Endothelial cell of umbilical vein (primary cell): ENCODE measurements around the gene C1orf174. TPM values are rescaled to one million over a fixed set of nuclear protein-coding genes. Genes with fewer than 3 reads are reported as not detected.

Experiments used
- BruUV-seq: library from RNA; stranded (reverse); fragments of 400-500 nt; replicated peaks from 2 replicates; lab custom pipeline; 2021; lab: Mats Ljungman, UMichigan
- CTCF ChIA-PET: fragments of 300-600, 350-600 bp; sonication (Branson Sonifier 250); formaldehyde crosslinking; loops from one replicate; lab custom pipeline; 2021; ENCODE audit warnings: antibody characterized with exemption, inconsistent platforms; lab: Charles Lee
- POLR2A ChIA-PET: fragments of 300-600, 350-600 bp; sonication (Branson Sonifier 250); formaldehyde crosslinking; loops from one replicate; lab custom pipeline; 2021; ENCODE audit warnings: antibody characterized with exemption, inconsistent platforms; lab: Charles Lee
- DNase-seq: peaks from one replicate; pipeline ENCODE4 v3.0.0-alpha.2; 2011; ENCODE audit warnings: low read depth, low spot score
- FAIRE-seq: peaks from 2 replicates; lab custom pipeline; 2011; peaks lifted over from hg19 to GRCh38; lab: Jason Lieb, UNC
- H2AFZ ChIP-seq: 2 replicates; pipeline ENCODE4 v1.6.0; 2012; ENCODE audit warnings: low read depth, low read length, control low read depth, inconsistent platforms
- H3K27ac ChIP-seq: 2 replicates; pipeline ENCODE4 v1.5.1; 2011; ENCODE audit warnings: low read depth, mild to moderate bottlenecking, control low read depth, low read length, moderate library complexity; ENCODE audit not compliant: insufficient read depth
- H3K27me3 ChIP-seq, 2 experiments: 2 replicates each; pipeline versions ENCODE4 v1.6.0 to v1.6.1; 2011; ENCODE audit warnings: low read length in 2 of 2, mixed read lengths in 1 of 2; ENCODE audit not compliant: control insufficient read depth in 2 of 2, insufficient read depth in 2 of 2
- H3K36me3 ChIP-seq, 2 experiments: 2 replicates in 1 of 2; 3 replicates in 1 of 2; pipeline ENCODE4 v1.5.1; 2011; ENCODE audit warnings: low read length in 2 of 2, mild to moderate bottlenecking in 1 of 2, moderate library complexity in 1 of 2; ENCODE audit not compliant: control insufficient read depth in 2 of 2, insufficient read depth in 2 of 2; ENCODE audit errors: extremely low read depth in 1 of 2
- H3K4me1 ChIP-seq: 3 replicates; pipeline ENCODE4 v1.5.1; 2011; ENCODE audit warnings: mild to moderate bottlenecking, low read length; ENCODE audit not compliant: control insufficient read depth, insufficient read depth; ENCODE audit errors: extremely low read depth
- H3K4me2 ChIP-seq: 2 replicates; pipeline ENCODE4 v1.6.1; 2011; ENCODE audit warnings: low read length, control low read depth, mixed read lengths; ENCODE audit not compliant: insufficient read depth
- H3K4me3 ChIP-seq, 3 experiments: fragments of 200-600 bp in 1 of 3; sonication (generic), shearing (Covaris generic) in 1 of 3; replicated peaks in 1 of 3; 2 replicates each; pipeline ENCODE4 v1.5.1; 2011 to 2016; ENCODE audit warnings: control low read depth in 3 of 3, low read length in 3 of 3, mild to moderate bottlenecking in 2 of 3, inconsistent platforms in 1 of 3, low read depth in 1 of 3, moderate library complexity in 1 of 3; ENCODE audit not compliant: insufficient read depth in 1 of 3
- H3K79me2 ChIP-seq: 2 replicates; pipeline ENCODE4 v1.6.0; 2012; ENCODE audit warnings: low read length, inconsistent platforms; ENCODE audit not compliant: control insufficient read depth, insufficient read depth
- H3K9ac ChIP-seq: replicated peaks from 2 replicates; pipeline ENCODE3; 2011; ENCODE audit warnings: low read length, control low read depth; ENCODE audit not compliant: insufficient read depth; ENCODE audit errors: extremely low read depth
- H3K9me1 ChIP-seq: replicated peaks from 3 replicates; pipeline ENCODE4 v1.6.0; 2011; ENCODE audit warnings: mild to moderate bottlenecking, low read length; ENCODE audit not compliant: control insufficient read depth, insufficient read depth; ENCODE audit errors: extremely low read depth
- H3K9me3 ChIP-seq: replicated peaks from 2 replicates; pipeline ENCODE4 v1.5.1; 2012; ENCODE audit warnings: low read length, inconsistent platforms; ENCODE audit not compliant: control insufficient read depth, insufficient read depth
- H4K20me1 ChIP-seq: replicated peaks from 2 replicates; pipeline ENCODE3; 2011; ENCODE audit warnings: mild to moderate bottlenecking, low read length; ENCODE audit not compliant: control insufficient read depth, insufficient read depth; ENCODE audit errors: extremely low read depth
- EZH2 ChIP-seq: IDR thresholded peaks from 2 replicates; pipeline ENCODE4 v1.6.1; 2012; ENCODE audit warnings: borderline replicate concordance, low read depth, mild to moderate bottlenecking, moderate library complexity, low read length, inconsistent platforms; ENCODE audit not compliant: severe bottlenecking
- FOS ChIP-seq: IDR thresholded peaks from 2 replicates; pipeline ENCODE4 v1.6.1; 2011; ENCODE audit warnings: mild to moderate bottlenecking, low read length, moderate library complexity, borderline replicate concordance; ENCODE audit not compliant: insufficient read depth
- GATA2 ChIP-seq: IDR thresholded peaks from 2 replicates; pipeline ENCODE4 v1.7.0; 2011; ENCODE audit warnings: low read depth, mild to moderate bottlenecking, moderate library complexity, mixed read lengths, low read length; ENCODE audit not compliant: insufficient read length, insufficient read depth
- JUN ChIP-seq: IDR thresholded peaks from 2 replicates; pipeline ENCODE4 v1.6.1; 2011; ENCODE audit warnings: borderline replicate concordance, low read depth; ENCODE audit not compliant: insufficient read length, insufficient read depth
- MYC ChIP-seq: IDR thresholded peaks from one replicate; pipeline ENCODE4 v1.6.1; 2011; ENCODE audit warnings: mild to moderate bottlenecking, low read depth, low read length
- POLR2A ChIP-seq: IDR thresholded peaks from 2 replicates; pipeline ENCODE4 v1.6.1; 2012; ENCODE audit warnings: low read depth, mild to moderate bottlenecking, control low read depth, low read length
- POLR2AphosphoS5 ChIP-seq: IDR thresholded peaks from 2 replicates; pipeline ENCODE4 v1.6.1; 2012; ENCODE audit warnings: low read depth, mild to moderate bottlenecking, control low read depth, low read length, moderate library complexity; ENCODE audit not compliant: insufficient read depth
- dilution Hi-C: fragments of 300-500 bp; cut with MboI; formaldehyde crosslinking; loops from one replicate; pipeline ENCODE4 v1.15.0; 2019; ENCODE audit warnings: low sequenced_read_pairs; ENCODE audit not compliant: extremely low pct_ligation_motif_present
- intact Hi-C: fragments of 100-400 bp; cut with micrococcal nuclease; formaldehyde crosslinking; loops from one replicate; pipeline ENCODE4 v1.10.0; 2022
- polyA plus RNA-seq, 4 experiments: library from polyadenylated mRNA; depleted of rRNA in 3 of 4; stranded (reverse) in 3 of 4; unstranded in 1 of 4; fragments of >200 nt; gene quantifications; 2 replicates each; pipeline versions ENCODE4 v1.2.1 to v1.2.3, GENCODE V29; 2011 to 2012; ENCODE audit warnings: missing spikeins in 1 of 4
- total RNA-seq: library from RNA; stranded (reverse); gene quantifications from 2 replicates; pipeline ENCODE4 v1.2.3, GENCODE V29; 2021
- TF ChIP-seq, protein P1 (sequence below): IDR thresholded peaks from 2 replicates; pipeline ENCODE4 v1.6.1; 2011; ENCODE audit not compliant: insufficient read depth, insufficient read length
- TF ChIP-seq, protein P2 (sequence below), 2 donors: IDR thresholded peaks; 1 replicate in 1 of 2; 2 replicates in 1 of 2; pipeline ENCODE4 v1.5.1; 2011; ENCODE audit warnings: low read length in 2 of 2, mild to moderate bottlenecking in 2 of 2, moderate library complexity in 2 of 2, control low read depth in 1 of 2, inconsistent platforms in 1 of 2, low read depth in 1 of 2; ENCODE audit not compliant: insufficient read depth in 1 of 2; ENCODE audit errors: extremely low read depth in 1 of 2

The C1orf174 gene
- total and polyA plus RNA-seq, 2 donors (not counting 3 experiments of a cell fraction or from before 2014, with no cell fraction given), result 28.0 to 31.7 TPM

DNA sequence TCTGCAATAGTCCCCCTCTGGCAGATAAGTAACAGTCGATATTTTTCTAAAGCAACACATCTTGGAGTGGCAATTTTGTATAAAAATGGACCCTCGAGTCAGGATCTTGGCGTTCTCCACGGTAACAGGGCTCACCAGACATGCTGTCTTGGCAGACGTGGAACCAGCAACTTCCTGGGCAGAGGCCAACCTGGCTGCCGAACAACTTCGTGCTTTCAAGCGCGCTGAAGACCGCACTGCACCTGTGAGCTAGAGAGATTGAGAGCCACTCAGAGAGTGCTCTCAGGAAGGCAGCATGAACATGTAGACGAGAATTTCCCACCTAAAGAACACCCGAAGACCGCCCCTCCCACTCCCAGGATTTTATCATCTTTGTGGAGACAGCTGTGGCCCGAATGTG lies 7.3 kb downstream of the C1orf174 start:
- Histone ChIP-seq H3K27me3 (no peaks in the 10 kb centered on the region), H3K4me1 (no peaks in the 10 kb centered on the region), H3K27ac (no peak overlapping the region), H3K36me3 (peaks cover 8 to 16% of the 10 kb centered on the region in 2 experiments), H3K79me2 (peaks cover 43% of the 10 kb centered on the region), H4K20me1 (no peaks in the 10 kb centered on the region), H2AFZ (no peak overlapping the region), H3K4me2 (no peak overlapping the region), H3K4me3 (no peak overlapping the region), H3K9me3 (no peaks in the 10 kb centered on the region), H3K9ac (no peak overlapping the region), H3K9me1 (no peaks in the 10 kb centered on the region)
- ChIA-PET CTCF (no interaction called here), POLR2A (no interaction called here)
- dilution Hi-C loops, result no loop called here
- intact Hi-C loops, result no loop called here
- TF ChIP-seq, protein P1, sequence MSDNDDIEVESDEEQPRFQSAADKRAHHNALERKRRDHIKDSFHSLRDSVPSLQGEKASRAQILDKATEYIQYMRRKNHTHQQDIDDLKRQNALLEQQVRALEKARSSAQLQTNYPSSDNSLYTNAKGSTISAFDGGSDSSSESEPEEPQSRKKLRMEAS, result no peak
- TF ChIP-seq EZH2 (no peak), JUN (no peak), POLR2AphosphoS5 (no peak), FOS (no peak), GATA2 (no peak), MYC (no peak), POLR2A (no peak)
- TF ChIP-seq, protein P2, sequence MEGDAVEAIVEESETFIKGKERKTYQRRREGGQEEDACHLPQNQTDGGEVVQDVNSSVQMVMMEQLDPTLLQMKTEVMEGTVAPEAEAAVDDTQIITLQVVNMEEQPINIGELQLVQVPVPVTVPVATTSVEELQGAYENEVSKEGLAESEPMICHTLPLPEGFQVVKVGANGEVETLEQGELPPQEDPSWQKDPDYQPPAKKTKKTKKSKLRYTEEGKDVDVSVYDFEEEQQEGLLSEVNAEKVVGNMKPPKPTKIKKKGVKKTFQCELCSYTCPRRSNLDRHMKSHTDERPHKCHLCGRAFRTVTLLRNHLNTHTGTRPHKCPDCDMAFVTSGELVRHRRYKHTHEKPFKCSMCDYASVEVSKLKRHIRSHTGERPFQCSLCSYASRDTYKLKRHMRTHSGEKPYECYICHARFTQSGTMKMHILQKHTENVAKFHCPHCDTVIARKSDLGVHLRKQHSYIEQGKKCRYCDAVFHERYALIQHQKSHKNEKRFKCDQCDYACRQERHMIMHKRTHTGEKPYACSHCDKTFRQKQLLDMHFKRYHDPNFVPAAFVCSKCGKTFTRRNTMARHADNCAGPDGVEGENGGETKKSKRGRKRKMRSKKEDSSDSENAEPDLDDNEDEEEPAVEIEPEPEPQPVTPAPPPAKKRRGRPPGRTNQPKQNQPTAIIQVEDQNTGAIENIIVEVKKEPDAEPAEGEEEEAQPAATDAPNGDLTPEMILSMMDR (IDR thresholded peaks at IDR 0.05; ENCODE audit: extremely low read depth in 1 of 2, insufficient read depth in 1 of 2, low read depth in 1 of 2, low read length in 2 of 2), result no peak
- no peak for DNase-seq
- no peak for FAIRE-seq
- no TSS peak for BruUV-seq
